Measurements from ENCODE around the gene ZFPL1. TPM values are rescaled to one million over a fixed set of nuclear protein-coding genes. Genes with fewer than 3 reads are reported as not detected.
"Not testable (repeated sequence)": the region's sequence is repeated elsewhere in the genome, so short reads cannot be mapped to it uniquely, and the experiment has no call there.

Gene ZFPL1
- polyA plus RNA-seq, 1 donor, result 35.8 TPM

GRCh38 chr11:65113361-65113756, 29.3 kb downstream of the ZFPL1 start:
- peak overlapping the region; percentile 84 for H3K27ac ChIP-seq (ENCODE audit: low read length)
- H3K36me3 ChIP-seq (ENCODE audit: control insufficient read depth, insufficient read depth, low read length), result peaks cover 34% of the 10 kb centered on the region
- H3K4me3 ChIP-seq (ENCODE audit: low read length), result peak overlapping the region; percentile 76
- peaks cover 37% of the 10 kb centered on the region for H3K4me1 ChIP-seq (ENCODE audit: control insufficient read depth, insufficient read depth, low read length)
- DNase-seq, result no peak
- H3K9me3 ChIP-seq (ENCODE audit: control insufficient read depth, low read depth, low read length), result no peaks in the 10 kb centered on the region
- no CpG with 5 or more reads among the region's 14 CpGs for WGBS (ENCODE audit: insufficient coverage, low lambda C conversion rate)
- peaks cover 2% of the 10 kb centered on the region for H3K27me3 ChIP-seq (ENCODE audit: control insufficient read depth, insufficient read depth, low read length)

- H3K27me3 ChIP-seq (ENCODE audit: control insufficient read depth, insufficient read depth, low read length), result peaks cover 2% of the 10 kb centered on the region
- DNase-seq, result no peak
- H3K27ac ChIP-seq (ENCODE audit: low read length), result no peak overlapping the region
- H3K4me3 ChIP-seq (ENCODE audit: low read length), result peak overlapping the region; percentile 76
- peaks cover 35% of the 10 kb centered on the region for H3K36me3 ChIP-seq (ENCODE audit: control insufficient read depth, insufficient read depth, low read length)
- 70% methylated on average over 2 of the region's 6 CpGs for WGBS (ENCODE audit: insufficient coverage, low lambda C conversion rate)
- H3K4me1 ChIP-seq (ENCODE audit: control insufficient read depth, insufficient read depth, low read length), result peaks cover 42% of the 10 kb centered on the region
- H3K9me3 ChIP-seq (ENCODE audit: control insufficient read depth, low read depth, low read length), result no peaks in the 10 kb centered on the region
These were observed 29.8 kb downstream of the ZFPL1 start for GRCh38 chr11:65113839-65114238.

- Histone ChIP-seq H3K27ac (ENCODE audit: low read length) (no peak overlapping the region), H3K4me1 (ENCODE audit: control insufficient read depth, insufficient read depth, low read length) (peaks cover 42% of the 10 kb centered on the region)
These were observed 30.6 kb downstream of the ZFPL1 start for GRCh38 chr11:65114538-65115171.

GRCh38 chr11:65115361-65116082, 31.5 kb downstream of the ZFPL1 start:
- H3K27ac ChIP-seq (ENCODE audit: low read length), result no peak overlapping the region
- H3K4me1 ChIP-seq (ENCODE audit: control insufficient read depth, insufficient read depth, low read length), result peaks cover 45% of the 10 kb centered on the region
- H3K36me3 ChIP-seq (ENCODE audit: control insufficient read depth, insufficient read depth, low read length), result peaks cover 38% of the 10 kb centered on the region
- peaks cover 2% of the 10 kb centered on the region for H3K27me3 ChIP-seq (ENCODE audit: control insufficient read depth, insufficient read depth, low read length)
- no CpG with 5 or more reads among the region's 21 CpGs for WGBS (ENCODE audit: insufficient coverage, low lambda C conversion rate)
- no peak for DNase-seq
- no peak overlapping the region for H3K4me3 ChIP-seq (ENCODE audit: low read length)
- H3K9me3 ChIP-seq (ENCODE audit: control insufficient read depth, low read depth, low read length), result no peaks in the 10 kb centered on the region

More at GRCh38 chr11:65114538-65115171, 30.6 kb downstream of the ZFPL1 start:
- no peak overlapping the region for H3K4me3 ChIP-seq (ENCODE audit: low read length)
- no peak for DNase-seq
- H3K27me3 ChIP-seq (ENCODE audit: control insufficient read depth, insufficient read depth, low read length), result peaks cover 2% of the 10 kb centered on the region
- peaks cover 33% of the 10 kb centered on the region for H3K36me3 ChIP-seq (ENCODE audit: control insufficient read depth, insufficient read depth, low read length)
- H3K9me3 ChIP-seq (ENCODE audit: control insufficient read depth, low read depth, low read length), result no peaks in the 10 kb centered on the region
- no CpG with 5 or more reads among the region's 11 CpGs for WGBS (ENCODE audit: insufficient coverage, low lambda C conversion rate)

- WGBS (ENCODE audit: insufficient coverage, low lambda C conversion rate), result no CpG with 5 or more reads among the region's 68 CpGs
These were observed 32.6 kb downstream of the ZFPL1 start for GRCh38 chr11:65116370-65117205.

GRCh38 chr11:65117206-65118096, 33.4 kb downstream of the ZFPL1 start, which contains the start of gene ZNHIT2:
Gene ZNHIT2, minus strand, starts transcription at chr11:65117701. Its CDS starts 48 bp downstream, at chr11:65117653.
- Histone ChIP-seq H3K36me3 (ENCODE audit: control insufficient read depth, insufficient read depth, low read length) (peaks cover 41% of the 10 kb centered on the region), H3K4me3 (ENCODE audit: low read length) (peak within 1 kb of the TSS; percentile 94), H3K9me3 (ENCODE audit: control insufficient read depth, low read depth, low read length) (no peaks in the 10 kb centered on the region), H3K27ac (ENCODE audit: low read length) (peak within 1 kb of the TSS; percentile 78), H3K27me3 (ENCODE audit: control insufficient read depth, insufficient read depth, low read length) (peaks cover 2% of the 10 kb centered on the region), H3K4me1 (ENCODE audit: control insufficient read depth, insufficient read depth, low read length) (peaks cover 44% of the 10 kb centered on the region)
- DNase-seq, result peak; percentile 99
- no CpG with 5 or more reads among the region's 89 CpGs for WGBS (ENCODE audit: insufficient coverage, low lambda C conversion rate)

More at GRCh38 chr11:65116370-65117205, 32.6 kb downstream of the ZFPL1 start:
- Histone ChIP-seq H3K4me1 (ENCODE audit: control insufficient read depth, insufficient read depth, low read length) (peaks cover 44% of the 10 kb centered on the region), H3K27me3 (ENCODE audit: control insufficient read depth, insufficient read depth, low read length) (peaks cover 2% of the 10 kb centered on the region), H3K27ac (ENCODE audit: low read length) (peak overlapping the region; percentile 78), H3K4me3 (ENCODE audit: low read length) (peak overlapping the region; percentile 94), H3K36me3 (ENCODE audit: control insufficient read depth, insufficient read depth, low read length) (peaks cover 41% of the 10 kb centered on the region), H3K9me3 (ENCODE audit: control insufficient read depth, low read depth, low read length) (no peaks in the 10 kb centered on the region)
- peak in 1 of 2 donors; percentile 57 for DNase-seq

- Histone ChIP-seq H3K36me3 (ENCODE audit: control insufficient read depth, insufficient read depth, low read length) (peaks cover 41% of the 10 kb centered on the region), H3K27me3 (ENCODE audit: control insufficient read depth, insufficient read depth, low read length) (no peaks in the 10 kb centered on the region), H3K27ac (ENCODE audit: low read length) (peak overlapping the region; percentile 53), H3K4me1 (ENCODE audit: control insufficient read depth, insufficient read depth, low read length) (peaks cover 43% of the 10 kb centered on the region), H3K4me3 (ENCODE audit: low read length) (no peak overlapping the region), H3K9me3 (ENCODE audit: control insufficient read depth, low read depth, low read length) (no peaks in the 10 kb centered on the region)
- no CpG with 5 or more reads among the region's 18 CpGs for WGBS (ENCODE audit: insufficient coverage, low lambda C conversion rate)
- no peak for DNase-seq
These were observed 34.2 kb downstream of the ZFPL1 start for GRCh38 chr11:65118097-65118837.

GRCh38 chr11:65118891-65119669, 35.1 kb downstream of the ZFPL1 start:
- H3K27ac ChIP-seq (ENCODE audit: low read length); H3K4me3 ChIP-seq (ENCODE audit: low read length); H3K27me3 ChIP-seq (ENCODE audit: control insufficient read depth, insufficient read depth, low read length); DNase-seq; H3K9me3 ChIP-seq (ENCODE audit: control insufficient read depth, low read depth, low read length): not testable (repeated sequence)
- Histone ChIP-seq H3K4me1 (ENCODE audit: control insufficient read depth, insufficient read depth, low read length) (peaks cover 37% of the 10 kb centered on the region), H3K36me3 (ENCODE audit: control insufficient read depth, insufficient read depth, low read length) (peaks cover 41% of the 10 kb centered on the region)
- 100% methylated on average over 3 of the region's 18 CpGs for WGBS (ENCODE audit: insufficient coverage, low lambda C conversion rate)

- H3K9me3 ChIP-seq (ENCODE audit: control insufficient read depth, low read depth, low read length), result no peaks in the 10 kb centered on the region
- no peak overlapping the region for H3K27ac ChIP-seq (ENCODE audit: low read length)
- no peak overlapping the region for H3K4me3 ChIP-seq (ENCODE audit: low read length)
- peaks cover 37% of the 10 kb centered on the region for H3K4me1 ChIP-seq (ENCODE audit: control insufficient read depth, insufficient read depth, low read length)
- no peaks in the 10 kb centered on the region for H3K27me3 ChIP-seq (ENCODE audit: control insufficient read depth, insufficient read depth, low read length)
- peak in 1 of 2 donors; percentile 28 for DNase-seq
- H3K36me3 ChIP-seq (ENCODE audit: control insufficient read depth, insufficient read depth, low read length), result peaks cover 46% of the 10 kb centered on the region
These were observed 35.6 kb downstream of the ZFPL1 start for GRCh38 chr11:65119670-65119995.
